HCT116 (cell line): ENCODE data around the gene ITPK1. TPM values are rescaled to one million over a fixed set of nuclear protein-coding genes. Genes with fewer than 3 reads are reported as not detected.

Experiments
- ATAC-seq: fragments of 200-7000 bp; cut with Tn5 transposase; 2 replicates; pipeline ENCODE4 v1.9.1; 2020; ENCODE audit warnings: mild to moderate bottlenecking, moderate library complexity
- BruUV-seq: library from RNA; stranded (reverse); fragments of 400-500 nt; replicated peaks from 2 replicates; lab custom pipeline; 2021; lab: Mats Ljungman, UMichigan
- CTCF ChIA-PET: fragments of 300-600 bp; sonication (Branson Sonifier 250); formaldehyde crosslinking; loops from one replicate; lab custom pipeline; 2021; ENCODE audit warnings: antibody characterized with exemption; lab: Charles Lee
- POLR2A ChIA-PET: fragments of 300-600, 350-600 bp; sonication (Branson Sonifier 250); formaldehyde crosslinking; loops from one replicate; lab custom pipeline; 2021; ENCODE audit warnings: antibody characterized with exemption; lab: Charles Lee
- RAD21 ChIA-PET, 2 experiments: fragments of 300-600 bp; sonication (Branson Sonifier 250); formaldehyde crosslinking; loops; one replicate each; lab custom pipeline; 2023; ENCODE audit warnings: low total read pairs in 2 of 2; ENCODE audit not compliant: uncharacterized antibody in 2 of 2, unreplicated experiment in 2 of 2, low non-redundant PET in 1 of 2; lab: Charles Lee
- DNase-seq: peaks from one replicate; pipeline ENCODE4 v3.0.0-alpha.2; 2010; ENCODE audit warnings: low read depth, low spot score
- H2AFZ ChIP-seq: fragments of 200-600 bp; shearing (Covaris generic), sonication (generic); 2 replicates; pipeline ENCODE4 v1.6.1; 2017; ENCODE audit warnings: low read depth, mixed run types, mixed read lengths, antibody characterized with exemption, low read length; ENCODE audit not compliant: poor library complexity, severe bottlenecking
- H3K27ac ChIP-seq: 2 replicates; pipeline ENCODE4 v1.5.1; 2012; ENCODE audit warnings: low read depth, low read length
- H3K27me3 ChIP-seq: fragments of 200-600 bp; sonication (generic); 2 replicates; pipeline ENCODE4 v1.6.1; 2016; ENCODE audit warnings: mixed run types, low read length, mixed read lengths; ENCODE audit not compliant: insufficient read depth
- H3K36me3 ChIP-seq, 2 experiments: fragments of 200-500 bp in 1 of 2; fragments of 200-600 bp in 1 of 2; sonication (Bioruptor generic) in 1 of 2; sonication (generic) in 1 of 2; 2 replicates each; pipeline versions ENCODE4 v1.5.1 to v1.6.1; 2014 to 2016; ENCODE audit warnings: low read length in 2 of 2, inconsistent platforms in 1 of 2, mixed read lengths in 1 of 2, mixed run types in 1 of 2; ENCODE audit not compliant: insufficient read depth in 2 of 2, control insufficient read depth in 1 of 2
- H3K4me1 ChIP-seq, 2 experiments: fragments of 200-600 bp in 1 of 2; sonication (generic) in 1 of 2; 2 replicates each; pipeline versions ENCODE4 v1.5.1 to v1.6.1; 2012 to 2017; ENCODE audit warnings: low read length in 2 of 2, inconsistent platforms in 1 of 2, mild to moderate bottlenecking in 1 of 2, mixed read lengths in 1 of 2, mixed run types in 1 of 2, moderate library complexity in 1 of 2; ENCODE audit not compliant: insufficient read depth in 2 of 2, control insufficient read depth in 1 of 2
- H3K4me2 ChIP-seq: fragments of 200-600 bp; sonication (generic); 2 replicates; pipeline ENCODE4 v1.6.1; 2017; ENCODE audit warnings: mixed run types, low read length, mixed read lengths
- H3K4me3 ChIP-seq, 2 experiments: fragments of 200-600 bp in 1 of 2; sonication (generic) in 1 of 2; replicated peaks in 1 of 2; 2 replicates each; pipeline ENCODE4 v1.5.1; 2011 to 2016; ENCODE audit warnings: low read length in 2 of 2, control low read depth in 1 of 2, low read depth in 1 of 2, mild to moderate bottlenecking in 1 of 2, mixed read lengths in 1 of 2, mixed run types in 1 of 2
- H3K79me2 ChIP-seq: fragments of 200-600 bp; sonication (generic); 2 replicates; pipeline ENCODE4 v1.6.1; 2017; ENCODE audit warnings: mild to moderate bottlenecking, mixed run types, low read length, moderate library complexity, mixed read lengths; ENCODE audit not compliant: insufficient read depth
- H3K9ac ChIP-seq: fragments of 200-600 bp; sonication (generic); 2 replicates; pipeline ENCODE4 v1.6.1; 2016; ENCODE audit warnings: low read length, mixed read lengths
- H3K9me2 ChIP-seq: fragments of 200-600 bp; sonication (generic), shearing (Covaris generic); 2 replicates; pipeline ENCODE4 v1.6.1; 2017; ENCODE audit warnings: mixed run types, mild to moderate bottlenecking, moderate library complexity; ENCODE audit not compliant: insufficient read depth
- H3K9me3 ChIP-seq, 2 experiments: fragments of 200-500 bp in 1 of 2; fragments of 200-600 bp in 1 of 2; sonication (Bioruptor generic) in 1 of 2; sonication (generic) in 1 of 2; 2 replicates each; pipeline ENCODE4 v1.6.1; 2014 to 2017; ENCODE audit warnings: low read length in 2 of 2, mixed read lengths in 2 of 2, inconsistent platforms in 1 of 2, low read depth in 1 of 2, mild to moderate bottlenecking in 1 of 2, mixed run types in 1 of 2, moderate library complexity in 1 of 2; ENCODE audit not compliant: control insufficient read depth in 1 of 2, insufficient read depth in 1 of 2
- H4K20me1 ChIP-seq: fragments of 200-600 bp; sonication (generic), shearing (Covaris generic); 2 replicates; pipeline ENCODE4 v1.6.1; 2017; ENCODE audit warnings: mixed run types, mild to moderate bottlenecking, moderate library complexity; ENCODE audit not compliant: insufficient read depth
- CBX3 ChIP-seq: IDR thresholded peaks from 2 replicates; pipeline ENCODE4 v1.6.1; 2012; ENCODE audit warnings: low read depth
- CEBPB ChIP-seq: IDR thresholded peaks from 2 replicates; pipeline ENCODE4 v1.6.1; 2012; ENCODE audit warnings: low read depth
- EGR1 ChIP-seq: IDR thresholded peaks from 2 replicates; pipeline ENCODE4 v1.6.1; 2012; ENCODE audit warnings: low read depth
- ELF1 ChIP-seq: IDR thresholded peaks from 2 replicates; pipeline ENCODE4 v1.6.1; 2012; ENCODE audit warnings: low read depth, borderline replicate concordance
- EZH2 ChIP-seq: fragments of 200-600 bp; sonication (generic); IDR thresholded peaks from 2 replicates; pipeline ENCODE4 v1.6.1; 2017; ENCODE audit warnings: antibody characterized with exemption, mixed run types
- FOSL1 ChIP-seq: IDR thresholded peaks from 2 replicates; pipeline ENCODE4 v1.6.1; 2012; ENCODE audit warnings: low read depth
- POLR2A ChIP-seq: IDR thresholded peaks from 2 replicates; pipeline ENCODE4 v1.7.0; 2011; ENCODE audit warnings: borderline replicate concordance; ENCODE audit not compliant: insufficient read depth, insufficient read length; ENCODE audit errors: extremely low read depth
- POLR2AphosphoS5 ChIP-seq: IDR thresholded peaks from 2 replicates; pipeline ENCODE4 v1.6.1; 2011; ENCODE audit warnings: mild to moderate bottlenecking, low read depth, low read length, moderate library complexity
- RAD21 ChIP-seq: IDR thresholded peaks from 2 replicates; pipeline ENCODE4 v1.6.1; 2012; ENCODE audit warnings: low read depth, mild to moderate bottlenecking
- SIN3A ChIP-seq: IDR thresholded peaks from 2 replicates; pipeline ENCODE4 v1.6.1; 2012; ENCODE audit warnings: low read depth
- SP1 ChIP-seq: IDR thresholded peaks from 2 replicates; pipeline ENCODE4 v1.6.1; 2012; ENCODE audit warnings: low read depth
- TCF7L2 ChIP-seq: IDR thresholded peaks from 2 replicates; pipeline ENCODE4 v1.7.0; 2011; ENCODE audit warnings: borderline replicate concordance, inconsistent platforms; ENCODE audit not compliant: insufficient read depth, insufficient read length; ENCODE audit errors: extremely low read depth
- YY1 ChIP-seq: IDR thresholded peaks from 2 replicates; pipeline ENCODE4 v1.6.1; 2011; ENCODE audit warnings: low read length, low read depth, moderate library complexity, mild to moderate bottlenecking; ENCODE audit not compliant: insufficient replicate concordance; ENCODE audit errors: extremely low read depth
- ZFX ChIP-seq: fragments of 450-650 bp; IDR thresholded peaks from 2 replicates; pipeline ENCODE4 v1.6.1; 2017
- ZNF274 ChIP-seq: fragments of 200-500 bp; sonication (Bioruptor generic); IDR thresholded peaks from 2 replicates; pipeline ENCODE4 v1.6.1; 2014; ENCODE audit warnings: mild to moderate bottlenecking, low read depth, low read length, inconsistent platforms
- intact Hi-C: fragments of 100-400 bp; cut with micrococcal nuclease; formaldehyde crosslinking; loops from 2 replicates; pipeline ENCODE4 v1.10.0; 2022
- total RNA-seq: library from RNA; stranded (reverse); gene quantifications from one replicate; pipeline ENCODE4 v1.2.1, GENCODE V29; 2021; ENCODE audit not compliant: unreplicated experiment
- TF ChIP-seq, protein P1 (sequence below), 3 experiments: fragments of 200-600 bp in 1 of 3; sonication (generic) in 1 of 3; IDR thresholded peaks in 2 of 3; conservative IDR thresholded peaks in 1 of 3; 2 replicates each; pipeline ENCODE4 v1.5.1; 2012 to 2017; ENCODE audit warnings: low read depth in 2 of 3, low read length in 2 of 3, antibody characterized with exemption in 1 of 3, borderline replicate concordance in 1 of 3, control low read depth in 1 of 3, mild to moderate bottlenecking in 1 of 3, mixed read lengths in 1 of 3, mixed run types in 1 of 3, moderate library complexity in 1 of 3; ENCODE audit not compliant: insufficient read depth in 1 of 3
- TF ChIP-seq, protein P2 (sequence below): IDR thresholded peaks from 2 replicates; pipeline ENCODE4 v1.6.1; 2011; ENCODE audit warnings: mild to moderate bottlenecking, low read length, moderate library complexity; ENCODE audit not compliant: insufficient replicate concordance; ENCODE audit errors: extremely low read depth
- TF ChIP-seq, protein P3 (sequence below): IDR thresholded peaks from 2 replicates; pipeline ENCODE4 v1.6.1; 2012
- TF ChIP-seq, protein P4 (sequence below): IDR thresholded peaks from 2 replicates; pipeline ENCODE4 v1.6.1; 2012; ENCODE audit warnings: low read depth
- TF ChIP-seq, protein P5 (sequence below): IDR thresholded peaks from 2 replicates; pipeline ENCODE4 v1.6.1; 2012

The ITPK1 gene
- total RNA-seq, 1 experiment from 2014 or later, result 70.2 TPM

DNA sequence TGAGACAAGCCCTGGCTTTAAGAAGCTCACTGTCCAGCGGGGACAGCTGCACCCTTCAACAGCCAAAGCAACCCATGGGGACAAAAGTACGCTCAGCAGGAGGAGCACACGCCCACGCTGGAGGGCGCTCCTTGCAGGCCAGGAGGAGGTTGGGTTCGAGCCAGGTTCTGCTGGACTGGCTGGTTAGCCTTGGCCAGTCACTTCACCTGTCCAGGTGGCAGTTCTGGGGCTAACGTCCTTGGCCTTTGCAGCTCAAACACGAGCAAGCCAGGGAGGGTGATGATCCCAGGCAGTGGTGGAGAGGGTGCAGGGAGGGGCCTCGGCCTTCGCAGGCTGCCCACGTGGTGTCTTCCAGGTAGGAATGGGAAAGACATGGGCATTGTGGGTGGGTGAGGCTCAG is 179.6 kb downstream of the ITPK1 start:
- H3K9ac ChIP-seq, result no peak overlapping the region
- no peak for DNase-seq
- RAD21 ChIA-PET, result no interaction called here
- H3K9me3 ChIP-seq, result no peaks in the 10 kb centered on the region
- peaks cover 7 to 17% of the 10 kb centered on the region in 2 experiments; a peak in 3 of 4 replicates for H3K4me1 ChIP-seq
- no peaks in the 10 kb centered on the region for H3K36me3 ChIP-seq
- intact Hi-C loops, result no loop called here
- BruUV-seq, result no TSS peak
- no peaks in the 10 kb centered on the region for H3K79me2 ChIP-seq
- H3K4me2 ChIP-seq, result no peak overlapping the region
- no peak overlapping the region for H3K27ac ChIP-seq
- no peak overlapping the region for H3K4me3 ChIP-seq
- CTCF ChIA-PET, result no interaction called here
- POLR2A ChIA-PET, result no interaction called here
- TF ChIP-seq CBX3, result no peak
- no peak for TF ChIP-seq EZH2
- TF ChIP-seq, protein P1, sequence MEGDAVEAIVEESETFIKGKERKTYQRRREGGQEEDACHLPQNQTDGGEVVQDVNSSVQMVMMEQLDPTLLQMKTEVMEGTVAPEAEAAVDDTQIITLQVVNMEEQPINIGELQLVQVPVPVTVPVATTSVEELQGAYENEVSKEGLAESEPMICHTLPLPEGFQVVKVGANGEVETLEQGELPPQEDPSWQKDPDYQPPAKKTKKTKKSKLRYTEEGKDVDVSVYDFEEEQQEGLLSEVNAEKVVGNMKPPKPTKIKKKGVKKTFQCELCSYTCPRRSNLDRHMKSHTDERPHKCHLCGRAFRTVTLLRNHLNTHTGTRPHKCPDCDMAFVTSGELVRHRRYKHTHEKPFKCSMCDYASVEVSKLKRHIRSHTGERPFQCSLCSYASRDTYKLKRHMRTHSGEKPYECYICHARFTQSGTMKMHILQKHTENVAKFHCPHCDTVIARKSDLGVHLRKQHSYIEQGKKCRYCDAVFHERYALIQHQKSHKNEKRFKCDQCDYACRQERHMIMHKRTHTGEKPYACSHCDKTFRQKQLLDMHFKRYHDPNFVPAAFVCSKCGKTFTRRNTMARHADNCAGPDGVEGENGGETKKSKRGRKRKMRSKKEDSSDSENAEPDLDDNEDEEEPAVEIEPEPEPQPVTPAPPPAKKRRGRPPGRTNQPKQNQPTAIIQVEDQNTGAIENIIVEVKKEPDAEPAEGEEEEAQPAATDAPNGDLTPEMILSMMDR (IDR thresholded peaks at IDR 0.05 in 2 of 3, conservative IDR thresholded peaks at IDR 0.05 in 1 of 3; ENCODE audit: borderline replicate concordance in 1 of 3, insufficient read depth in 1 of 3, low read depth in 2 of 3, low read length in 2 of 3), result no peak
- no peak for TF ChIP-seq EGR1
- TF ChIP-seq, protein P2, sequence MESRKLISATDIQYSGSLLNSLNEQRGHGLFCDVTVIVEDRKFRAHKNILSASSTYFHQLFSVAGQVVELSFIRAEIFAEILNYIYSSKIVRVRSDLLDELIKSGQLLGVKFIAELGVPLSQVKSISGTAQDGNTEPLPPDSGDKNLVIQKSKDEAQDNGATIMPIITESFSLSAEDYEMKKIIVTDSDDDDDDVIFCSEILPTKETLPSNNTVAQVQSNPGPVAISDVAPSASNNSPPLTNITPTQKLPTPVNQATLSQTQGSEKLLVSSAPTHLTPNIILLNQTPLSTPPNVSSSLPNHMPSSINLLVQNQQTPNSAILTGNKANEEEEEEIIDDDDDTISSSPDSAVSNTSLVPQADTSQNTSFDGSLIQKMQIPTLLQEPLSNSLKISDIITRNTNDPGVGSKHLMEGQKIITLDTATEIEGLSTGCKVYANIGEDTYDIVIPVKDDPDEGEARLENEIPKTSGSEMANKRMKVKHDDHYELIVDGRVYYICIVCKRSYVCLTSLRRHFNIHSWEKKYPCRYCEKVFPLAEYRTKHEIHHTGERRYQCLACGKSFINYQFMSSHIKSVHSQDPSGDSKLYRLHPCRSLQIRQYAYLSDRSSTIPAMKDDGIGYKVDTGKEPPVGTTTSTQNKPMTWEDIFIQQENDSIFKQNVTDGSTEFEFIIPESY, result no peak
- no peak for TF ChIP-seq TCF7L2
- TF ChIP-seq, protein P3, sequence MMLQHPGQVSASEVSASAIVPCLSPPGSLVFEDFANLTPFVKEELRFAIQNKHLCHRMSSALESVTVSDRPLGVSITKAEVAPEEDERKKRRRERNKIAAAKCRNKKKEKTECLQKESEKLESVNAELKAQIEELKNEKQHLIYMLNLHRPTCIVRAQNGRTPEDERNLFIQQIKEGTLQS, result no peak
- TF ChIP-seq SP1, result no peak
- TF ChIP-seq, protein P4, sequence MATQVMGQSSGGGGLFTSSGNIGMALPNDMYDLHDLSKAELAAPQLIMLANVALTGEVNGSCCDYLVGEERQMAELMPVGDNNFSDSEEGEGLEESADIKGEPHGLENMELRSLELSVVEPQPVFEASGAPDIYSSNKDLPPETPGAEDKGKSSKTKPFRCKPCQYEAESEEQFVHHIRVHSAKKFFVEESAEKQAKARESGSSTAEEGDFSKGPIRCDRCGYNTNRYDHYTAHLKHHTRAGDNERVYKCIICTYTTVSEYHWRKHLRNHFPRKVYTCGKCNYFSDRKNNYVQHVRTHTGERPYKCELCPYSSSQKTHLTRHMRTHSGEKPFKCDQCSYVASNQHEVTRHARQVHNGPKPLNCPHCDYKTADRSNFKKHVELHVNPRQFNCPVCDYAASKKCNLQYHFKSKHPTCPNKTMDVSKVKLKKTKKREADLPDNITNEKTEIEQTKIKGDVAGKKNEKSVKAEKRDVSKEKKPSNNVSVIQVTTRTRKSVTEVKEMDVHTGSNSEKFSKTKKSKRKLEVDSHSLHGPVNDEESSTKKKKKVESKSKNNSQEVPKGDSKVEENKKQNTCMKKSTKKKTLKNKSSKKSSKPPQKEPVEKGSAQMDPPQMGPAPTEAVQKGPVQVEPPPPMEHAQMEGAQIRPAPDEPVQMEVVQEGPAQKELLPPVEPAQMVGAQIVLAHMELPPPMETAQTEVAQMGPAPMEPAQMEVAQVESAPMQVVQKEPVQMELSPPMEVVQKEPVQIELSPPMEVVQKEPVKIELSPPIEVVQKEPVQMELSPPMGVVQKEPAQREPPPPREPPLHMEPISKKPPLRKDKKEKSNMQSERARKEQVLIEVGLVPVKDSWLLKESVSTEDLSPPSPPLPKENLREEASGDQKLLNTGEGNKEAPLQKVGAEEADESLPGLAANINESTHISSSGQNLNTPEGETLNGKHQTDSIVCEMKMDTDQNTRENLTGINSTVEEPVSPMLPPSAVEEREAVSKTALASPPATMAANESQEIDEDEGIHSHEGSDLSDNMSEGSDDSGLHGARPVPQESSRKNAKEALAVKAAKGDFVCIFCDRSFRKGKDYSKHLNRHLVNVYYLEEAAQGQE, result no peak
- TF ChIP-seq RAD21, result no peak
- TF ChIP-seq YY1, result no peak
- TF ChIP-seq FOSL1, result no peak
- TF ChIP-seq POLR2A, result no peak
- TF ChIP-seq ZNF274, result no peak
- TF ChIP-seq POLR2AphosphoS5, result no peak
- TF ChIP-seq CEBPB, result no peak
- TF ChIP-seq ELF1, result no peak
- no peak for TF ChIP-seq SIN3A
- TF ChIP-seq, protein P5, sequence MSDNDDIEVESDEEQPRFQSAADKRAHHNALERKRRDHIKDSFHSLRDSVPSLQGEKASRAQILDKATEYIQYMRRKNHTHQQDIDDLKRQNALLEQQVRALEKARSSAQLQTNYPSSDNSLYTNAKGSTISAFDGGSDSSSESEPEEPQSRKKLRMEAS, result no peak
- TF ChIP-seq ZFX, result no peak
- TF ChIP-seq, all 23 proteins: peak for 0
- Histone ChIP-seq H4K20me1 (no peaks in the 10 kb centered on the region), H3K9me2 (no peaks in the 10 kb centered on the region), H2AFZ (no peak overlapping the region), H3K27me3 (no peaks in the 10 kb centered on the region)
- no peak for ATAC-seq
